RWPE1 (cell line): Measurements from ENCODE around the gene UNC13C.

Source experiments
- CTCF ChIA-PET: fragments of 350-600 bp; sonication (Branson Sonifier 250); formaldehyde crosslinking; extraction: SDS; loops from one replicate; lab custom pipeline; 2021; lab: Yijun Ruan, JAX
- POLR2A ChIA-PET: fragments of 400-600 bp; formaldehyde crosslinking; extraction: SDS; loops from one replicate; lab custom pipeline; 2020; ENCODE audit warnings: antibody characterized with exemption; ENCODE audit not compliant: low non-redundant PET; lab: Yijun Ruan, JAX
- DNase-seq: peaks from one replicate; pipeline ENCODE4 v3.0.0; 2012; ENCODE audit warnings: low spot score
- H3K27ac ChIP-seq: fragments of 450-650 bp; 2 replicates; pipeline ENCODE4 v1.5.1; 2017
- CTCF ChIP-seq: fragments of 450-650 bp; conservative IDR thresholded peaks from 2 replicates; pipeline ENCODE4 v1.5.1; 2017; ENCODE audit warnings: low read depth, mild to moderate bottlenecking

The UNC13C gene

GRCh38 chr15:54608876-54609835 lies 630.9 kb downstream of the UNC13C start:
- no peak for DNase-seq
- no peak overlapping the region for H3K27ac ChIP-seq
- POLR2A ChIA-PET = no interaction called here
- TF ChIP-seq CTCF = no peak
- CTCF ChIA-PET = no interaction called here

DNA sequence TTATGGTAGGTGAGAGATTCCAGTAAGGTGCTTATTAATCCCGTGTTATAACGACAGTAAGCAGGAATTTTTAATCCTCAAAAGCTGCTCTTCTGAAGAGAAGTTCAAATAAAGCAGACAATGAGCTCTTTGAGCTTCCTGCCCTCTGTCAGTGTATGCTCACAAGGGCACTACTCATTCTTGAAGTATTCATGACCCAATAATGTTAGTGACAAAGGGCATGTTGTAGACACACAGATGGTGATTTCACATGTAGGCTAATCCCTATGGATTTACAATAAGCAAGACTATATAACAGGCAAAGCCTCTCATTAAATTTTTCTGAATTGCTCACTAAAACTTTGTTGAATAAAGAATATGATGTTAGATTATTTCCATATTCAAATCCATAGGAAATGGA lies 639.9 kb downstream of the UNC13C start:
- no peak overlapping the region for H3K27ac ChIP-seq
- TF ChIP-seq CTCF = no peak
- ChIA-PET CTCF (no interaction called here), POLR2A (no interaction called here)
- no peak for DNase-seq

GRCh38 chr15:54619180-54619579 lies 640.9 kb downstream of the UNC13C start:
- TF ChIP-seq CTCF = no peak
- no peak for DNase-seq
- ChIA-PET CTCF (no interaction called here), POLR2A (no interaction called here)
- H3K27ac ChIP-seq = no peak overlapping the region

- CTCF ChIA-PET = no interaction called here
- TF ChIP-seq CTCF = no peak
- POLR2A ChIA-PET = no interaction called here
- no peak for DNase-seq
- no peak overlapping the region for H3K27ac ChIP-seq
Observed at GRCh38 chr15:54620916-54621315, 642.7 kb downstream of the UNC13C start.

- POLR2A ChIA-PET = no interaction called here
- DNase-seq = no peak
- H3K27ac ChIP-seq = no peak overlapping the region
- CTCF ChIA-PET = interaction anchor here (0.6 kb wide), 1 partner anchor 355 kb away, joined by 3 read pairs; no protein-coding TSS in a partner anchor
- TF ChIP-seq CTCF = no peak
Observed at GRCh38 chr15:54636147-54636546, 657.9 kb downstream of the UNC13C start.

GRCh38 chr15:54638666-54639065 lies 660.4 kb downstream of the UNC13C start:
- no peak for TF ChIP-seq CTCF

More at GRCh38 chr15:54638666-54639065, 660.4 kb downstream of the UNC13C start:
- no peak for DNase-seq
- ChIA-PET POLR2A (no interaction called here), CTCF (no interaction called here)
- H3K27ac ChIP-seq = no peak overlapping the region
